SK-N-SH (cell line): ENCODE measurements around the gene PER2.
"Not testable (repeated sequence)": the region's sequence is repeated elsewhere in the genome, so short reads cannot be mapped to it uniquely, and the experiment has no call there.

Experiments
- CTCF ChIP-seq: fragments of 200-600 bp; sonication (generic); IDR thresholded peaks from 2 replicates; pipeline ENCODE4 v1.6.1; 2017; ENCODE audit warnings: antibody characterized with exemption, mild to moderate bottlenecking, moderate library complexity
- FOXJ3 ChIP-seq: sonication (generic); formaldehyde crosslinking; IDR thresholded peaks from 2 replicates; pipeline ENCODE4 v1.5.1; 2020; ENCODE audit warnings: mild to moderate bottlenecking, missing genetic modification reagents
- GABPA ChIP-seq: IDR thresholded peaks from 2 replicates; pipeline ENCODE4 v1.4.0; 2012; ENCODE audit warnings: low read depth, mild to moderate bottlenecking
- PBX3 ChIP-seq: IDR thresholded peaks from 2 replicates; pipeline ENCODE4; 2012
- POLR2AphosphoS5 ChIP-seq: IDR thresholded peaks from 2 replicates; pipeline ENCODE4 v1.6.1; 2012; ENCODE audit warnings: low read depth, low read length
- RAD21 ChIP-seq: IDR thresholded peaks from 2 replicates; pipeline ENCODE4 v1.6.1; 2012; ENCODE audit warnings: mild to moderate bottlenecking, low read length
- REST ChIP-seq: IDR thresholded peaks from 2 replicates; pipeline ENCODE4 v1.6.1; 2012; ENCODE audit warnings: mild to moderate bottlenecking, low read depth, low read length, moderate library complexity
- TAF1 ChIP-seq: IDR thresholded peaks from 2 replicates; pipeline ENCODE4 v1.6.1; 2012; ENCODE audit warnings: low read depth, mild to moderate bottlenecking, low read length, moderate library complexity, borderline replicate concordance
- TEAD4 ChIP-seq: IDR thresholded peaks from 2 replicates; pipeline ENCODE4 v1.4.0; 2012; ENCODE audit warnings: mild to moderate bottlenecking, borderline replicate concordance; ENCODE audit not compliant: insufficient read depth
- USF1 ChIP-seq: IDR thresholded peaks from 2 replicates; pipeline ENCODE4 v1.4.0; 2012; ENCODE audit warnings: low read depth, borderline replicate concordance
- YY1 ChIP-seq: IDR thresholded peaks from 2 replicates; pipeline ENCODE4 v1.4.0; 2012; ENCODE audit warnings: low read depth, mild to moderate bottlenecking

GRCh38 chr2:238310721-238311120, 22.3 kb upstream of the PER2 start:
- TF ChIP-seq REST; CTCF; PBX3; TEAD4; POLR2AphosphoS5; FOXJ3 (CRISPR knock-in tag); YY1; USF1; RAD21; GABPA; TAF1: not testable (repeated sequence)
